Measurements from ENCODE around the gene AP2M1. TPM values are rescaled to one million over a fixed set of nuclear protein-coding genes. Genes with fewer than 3 reads are reported as not detected.
"Not testable (repeated sequence)": the region's sequence is repeated elsewhere in the genome, so short reads cannot be mapped to it uniquely, and the experiment has no call there.

Gene AP2M1
- total RNA-seq, 1 donor from 2014 or later: 213 TPM

DNA sequence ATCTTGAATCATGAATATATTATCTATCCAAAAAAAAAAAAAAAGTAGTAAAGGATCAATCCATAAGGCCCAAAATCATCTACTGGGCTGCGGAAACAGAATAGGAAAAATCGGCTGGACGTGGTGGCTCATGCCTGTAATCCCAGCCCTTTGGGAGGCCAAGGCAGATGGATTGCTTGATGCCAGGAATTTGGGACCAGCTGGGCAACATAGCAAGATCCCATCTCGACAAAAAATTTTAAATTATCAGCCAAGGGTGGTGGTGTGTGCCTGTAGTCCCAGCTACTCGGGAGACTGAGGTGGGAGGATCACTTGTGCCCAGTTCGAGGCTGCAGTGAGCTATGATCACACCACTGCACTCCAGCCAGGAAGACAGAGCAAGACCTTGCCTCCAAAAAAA is 25.5 kb upstream of the AP2M1 start:
- H3K4me3 Mint-ChIP-seq (ENCODE audit: low read depth): no peak overlapping the region
- TF ChIP-seq, protein P1, sequence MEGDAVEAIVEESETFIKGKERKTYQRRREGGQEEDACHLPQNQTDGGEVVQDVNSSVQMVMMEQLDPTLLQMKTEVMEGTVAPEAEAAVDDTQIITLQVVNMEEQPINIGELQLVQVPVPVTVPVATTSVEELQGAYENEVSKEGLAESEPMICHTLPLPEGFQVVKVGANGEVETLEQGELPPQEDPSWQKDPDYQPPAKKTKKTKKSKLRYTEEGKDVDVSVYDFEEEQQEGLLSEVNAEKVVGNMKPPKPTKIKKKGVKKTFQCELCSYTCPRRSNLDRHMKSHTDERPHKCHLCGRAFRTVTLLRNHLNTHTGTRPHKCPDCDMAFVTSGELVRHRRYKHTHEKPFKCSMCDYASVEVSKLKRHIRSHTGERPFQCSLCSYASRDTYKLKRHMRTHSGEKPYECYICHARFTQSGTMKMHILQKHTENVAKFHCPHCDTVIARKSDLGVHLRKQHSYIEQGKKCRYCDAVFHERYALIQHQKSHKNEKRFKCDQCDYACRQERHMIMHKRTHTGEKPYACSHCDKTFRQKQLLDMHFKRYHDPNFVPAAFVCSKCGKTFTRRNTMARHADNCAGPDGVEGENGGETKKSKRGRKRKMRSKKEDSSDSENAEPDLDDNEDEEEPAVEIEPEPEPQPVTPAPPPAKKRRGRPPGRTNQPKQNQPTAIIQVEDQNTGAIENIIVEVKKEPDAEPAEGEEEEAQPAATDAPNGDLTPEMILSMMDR (IDR thresholded peaks at IDR 0.05; ENCODE audit: unreplicated experiment): no peak
- H3K4me1 Mint-ChIP-seq (ENCODE audit: low read depth): no peaks in the 10 kb centered on the region

DNA sequence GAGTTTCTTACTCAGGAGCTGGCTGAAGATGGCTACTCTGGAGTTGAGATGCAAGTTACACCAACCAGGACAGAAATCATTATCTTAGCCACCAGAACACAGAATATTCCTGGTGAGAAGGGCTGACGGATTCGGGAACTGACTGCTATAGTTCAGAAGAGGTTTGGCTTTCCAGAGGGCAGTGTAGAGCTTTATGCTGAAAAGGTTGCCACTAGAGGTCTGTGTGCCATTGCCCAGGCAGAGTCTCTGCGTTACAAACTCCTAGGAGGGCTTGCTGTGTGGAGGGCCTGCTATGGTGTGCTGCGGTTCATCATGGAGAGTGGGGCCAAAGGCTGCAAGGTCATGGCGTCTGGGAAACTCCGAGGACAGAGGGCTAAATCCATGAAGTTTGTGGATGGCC is 24.9 kb upstream of the AP2M1 start:
- DNase-seq (ENCODE audit: low spot score, unreplicated experiment); H3K9me3 Mint-ChIP-seq (ENCODE audit: low read depth); H3K36me3 Mint-ChIP-seq (ENCODE audit: insufficient read depth); H3K4me1 Mint-ChIP-seq (ENCODE audit: low read depth); H3K4me3 Mint-ChIP-seq (ENCODE audit: low read depth); H3K27me3 Mint-ChIP-seq: not testable (repeated sequence)
- peak overlapping the region; percentile 77 for H3K27ac Mint-ChIP-seq

More for the DNA sequence above, 25.5 kb upstream of the AP2M1 start:
- no peak for DNase-seq (ENCODE audit: low spot score, unreplicated experiment)
- Mint-ChIP-seq H3K9me3 (ENCODE audit: low read depth) (no peaks in the 10 kb centered on the region), H3K27ac (no peak overlapping the region), H3K36me3 (ENCODE audit: insufficient read depth) (no peaks in the 10 kb centered on the region), H3K27me3 (no peaks in the 10 kb centered on the region)

DNA sequence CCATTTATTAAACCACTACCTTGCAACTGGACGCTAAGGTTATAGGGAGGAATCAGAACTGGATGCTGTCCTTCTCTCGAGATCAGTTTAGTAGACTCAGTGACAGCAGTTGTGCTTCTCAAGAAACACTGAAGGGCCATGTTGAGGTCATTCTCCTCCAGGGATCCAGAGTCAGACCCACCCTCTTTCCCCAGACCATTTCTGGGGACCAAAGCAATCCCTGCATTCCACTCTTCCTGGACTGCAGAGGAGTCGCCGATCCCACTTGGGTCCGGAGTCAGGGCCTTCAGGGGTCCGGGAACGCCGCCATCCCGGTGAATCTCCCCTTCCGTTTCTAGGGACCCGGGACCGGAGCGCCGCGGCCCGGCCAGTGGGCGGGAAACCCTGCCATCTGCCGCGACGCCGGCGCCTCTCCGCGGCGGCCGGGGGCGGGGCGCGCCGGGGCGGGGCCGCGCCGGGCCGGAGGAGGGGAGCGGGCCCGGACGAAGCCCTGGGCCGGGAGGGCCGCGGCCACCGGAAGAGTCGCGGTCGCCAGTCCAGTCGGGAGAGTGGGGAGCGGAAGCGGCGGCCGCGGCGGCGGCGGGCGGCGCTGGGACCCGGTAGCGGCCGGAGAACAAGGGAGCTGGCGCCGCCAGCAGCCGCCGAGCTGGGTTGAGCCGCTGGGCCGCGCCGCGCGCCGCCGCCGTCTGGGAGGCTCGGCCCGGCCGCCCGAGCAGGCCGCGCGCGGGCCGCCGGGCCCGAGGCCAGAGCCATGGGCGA is 19.6 kb upstream of the AP2M1 start, which contains the start of gene DVL3:
Gene DVL3, plus strand, starts transcription at position 493 of the 759 bp plus-strand sequence. Its CDS starts 259 bp downstream, at position 752.
- peak; percentile 45 for DNase-seq (ENCODE audit: low spot score, unreplicated experiment)
- H3K4me3 Mint-ChIP-seq (ENCODE audit: low read depth): peak within 1 kb of the TSS; percentile 96
- no peaks in the 10 kb centered on the region for H3K9me3 Mint-ChIP-seq (ENCODE audit: low read depth)
- TF ChIP-seq, protein P1 (IDR thresholded peaks at IDR 0.05; ENCODE audit: unreplicated experiment): no peak
- peak within 1 kb of the TSS; percentile 97 for H3K27ac Mint-ChIP-seq
- no peaks in the 10 kb centered on the region for H3K27me3 Mint-ChIP-seq
- peaks cover 18% of the 10 kb centered on the region for H3K4me1 Mint-ChIP-seq (ENCODE audit: low read depth)
- no peaks in the 10 kb centered on the region for H3K36me3 Mint-ChIP-seq (ENCODE audit: insufficient read depth)

DNA sequence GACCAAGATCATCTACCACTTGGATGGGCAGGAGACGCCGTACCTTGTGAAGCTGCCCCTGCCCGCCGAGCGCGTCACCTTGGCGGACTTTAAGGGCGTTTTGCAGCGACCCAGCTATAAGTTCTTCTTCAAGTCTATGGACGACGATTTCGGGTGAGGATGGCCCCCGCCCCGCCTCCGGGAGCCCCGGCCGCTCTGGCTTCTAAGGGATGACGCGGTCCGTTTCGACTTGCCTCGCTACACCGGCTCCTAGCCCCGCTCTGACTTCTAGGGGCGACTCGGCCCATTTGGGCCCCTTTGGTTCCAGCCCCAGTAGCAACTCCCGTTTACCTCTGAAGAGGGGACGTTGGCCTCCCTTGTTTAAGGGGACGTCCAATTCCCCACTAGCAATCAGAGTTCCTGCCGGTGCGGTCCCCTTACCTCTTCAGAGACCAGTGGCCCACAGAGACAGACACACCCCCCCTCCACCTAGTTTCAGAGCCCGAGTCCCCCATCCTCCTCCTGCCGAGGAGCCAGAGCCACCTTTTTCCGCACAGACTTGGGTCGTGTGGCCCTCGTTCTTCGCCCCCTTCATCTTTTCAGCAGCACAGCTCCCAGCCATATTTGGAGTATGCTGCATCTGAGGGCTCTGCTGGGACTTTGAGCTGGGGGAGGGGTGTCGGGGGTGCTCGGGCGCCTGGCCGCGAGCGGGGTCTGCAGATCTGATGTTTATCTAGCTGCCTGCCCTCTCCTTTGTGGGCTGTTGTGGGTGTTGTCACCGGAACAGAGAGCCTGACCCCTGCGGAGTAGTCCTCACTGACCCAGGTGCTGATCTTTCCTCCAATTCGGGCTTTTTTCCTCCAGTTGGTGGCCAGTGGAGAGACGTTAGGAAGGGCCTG is 18.8 kb upstream of the AP2M1 start:
- Mint-ChIP-seq H3K9me3 (ENCODE audit: low read depth) (no peaks in the 10 kb centered on the region), H3K4me1 (ENCODE audit: low read depth) (peaks cover 25% of the 10 kb centered on the region), H3K27me3 (no peaks in the 10 kb centered on the region), H3K4me3 (ENCODE audit: low read depth) (peak overlapping the region; percentile 96), H3K36me3 (ENCODE audit: insufficient read depth) (no peaks in the 10 kb centered on the region), H3K27ac (peak overlapping the region; percentile 97)
- no peak for DNase-seq (ENCODE audit: low spot score, unreplicated experiment)
- TF ChIP-seq, protein P1 (IDR thresholded peaks at IDR 0.05; ENCODE audit: unreplicated experiment): no peak

DNA sequence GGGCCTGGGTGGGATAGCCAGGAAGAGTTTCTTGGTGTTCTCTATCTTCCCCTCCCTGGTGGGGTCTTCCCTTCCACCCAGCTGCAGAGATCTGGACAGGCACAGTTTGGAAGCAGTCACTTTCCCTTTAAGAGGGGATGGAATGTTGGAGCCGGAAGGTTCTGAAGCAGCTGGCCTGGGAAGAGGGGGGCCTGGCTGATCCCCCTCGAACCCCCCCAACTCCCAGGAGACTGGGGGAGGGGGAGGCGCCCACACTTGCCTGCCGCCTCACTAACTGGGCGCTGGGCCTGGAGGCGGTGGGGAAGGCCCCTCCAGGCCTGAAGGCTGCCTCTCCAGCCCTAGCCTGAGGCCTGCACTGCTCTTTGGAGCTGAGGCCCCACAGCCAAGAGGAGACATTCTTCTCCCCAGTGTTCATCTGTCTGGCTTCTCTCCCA is 18.1 kb upstream of the AP2M1 start:
- peak; percentile 28 for DNase-seq (ENCODE audit: low spot score, unreplicated experiment)
- no peaks in the 10 kb centered on the region for H3K36me3 Mint-ChIP-seq (ENCODE audit: insufficient read depth)
- H3K4me3 Mint-ChIP-seq (ENCODE audit: low read depth): peak overlapping the region; percentile 96

More for the DNA sequence above, 18.1 kb upstream of the AP2M1 start:
- peaks cover 28% of the 10 kb centered on the region for H3K4me1 Mint-ChIP-seq (ENCODE audit: low read depth)
- H3K27me3 Mint-ChIP-seq: no peaks in the 10 kb centered on the region
- no peaks in the 10 kb centered on the region for H3K9me3 Mint-ChIP-seq (ENCODE audit: low read depth)
- peak overlapping the region; percentile 97 for H3K27ac Mint-ChIP-seq
- TF ChIP-seq, protein P1 (IDR thresholded peaks at IDR 0.05; ENCODE audit: unreplicated experiment): no peak
